Ovary (tissue), 9 donors: Measurements from ENCODE around the gene ISX. TPM values are rescaled to one million over a fixed set of nuclear protein-coding genes. Genes with fewer than 3 reads are reported as not detected.
"Not testable (repeated sequence)": the region's sequence is repeated elsewhere in the genome, so short reads cannot be mapped to it uniquely, and the experiment has no call there.

Experiments
- DNase-seq, 5 donors: peaks; one replicate each; pipeline ENCODE4 v3.0.0-alpha.2; 2019 to 2020
- H3K27ac ChIP-seq, 2 donors: fragments of 200-600 bp; one replicate each; pipeline versions ENCODE4 v1.5.1 to v1.8.0; 2019 to 2022
- H3K27me3 ChIP-seq: fragments of 200-600 bp; one replicate; pipeline ENCODE4 v1.8.0; 2022
- H3K36me3 ChIP-seq: fragments of 200-600 bp; sonication (generic); one replicate; pipeline ENCODE4 v1.5.1; 2019
- H3K4me1 ChIP-seq: one replicate; pipeline ENCODE4 v1.8.1; 2013; ENCODE audit warnings: mild to moderate bottlenecking, moderate library complexity; ENCODE audit not compliant: insufficient read depth
- H3K4me3 ChIP-seq: fragments of 200-600 bp; sonication (generic); one replicate; pipeline ENCODE4 v1.5.1; 2017
- H3K9me3 ChIP-seq, 2 donors: fragments of 200-600 bp in 1 of 2; sonication (generic) in 1 of 2; one replicate each; pipeline versions ENCODE4 v1.5.1 to v1.8.1; 2013 to 2019; ENCODE audit warnings: mild to moderate bottlenecking in 1 of 2, moderate library complexity in 1 of 2
- EP300 ChIP-seq: sonication (generic); formaldehyde crosslinking; IDR thresholded peaks from one replicate; pipeline ENCODE4 v1.6.1; 2017; ENCODE audit warnings: antibody characterized with exemption
- POLR2A ChIP-seq: fragments of 450-650 bp; IDR thresholded peaks from one replicate; pipeline ENCODE4 v1.6.1; 2017; ENCODE audit warnings: antibody characterized with exemption, mild to moderate bottlenecking, moderate library complexity
- WGBS, 3 donors: extraction: QIAGEN DNeasy Blood & Tissue Kit in 1 of 3; methylation state at CpG; one replicate each; pipeline versions ENCODE4 v1.1.5 to v1.1.7; 2013 to 2017; 5-methylcytosine and 5-hydroxymethylcytosine counted together
- intact Hi-C, 4 donors: fragments of 100-400 bp; cut with DNase I; formaldehyde crosslinking; loops; one replicate each; pipeline versions ENCODE4 v1.11.0 to v1.15.1; 2022 to 2023
- polyA plus RNA-seq, 2 donors: library from polyadenylated mRNA; stranded (reverse); fragments of 200-250 nt in 1 of 2; fragments of 350-450 nt in 1 of 2; fragmentation: Illumina TruSeq in 1 of 2; extraction: RNeasy Lipid Tissue Mini Kit (QIAGEN cat#74804) in 1 of 2; gene quantifications; one replicate each; pipeline ENCODE4 v1.2.3, GENCODE V29; 2013 to 2014
- total RNA-seq, 7 donors: library from RNA; depleted of rRNA in 2 of 7; stranded (reverse); fragments of >200 nt in 2 of 7; fragmentation: NEBNext Ultra II Directional in 3 of 7; extraction: Animal tissue kit (Norgen Biotek cat#: 25700) in 3 of 7; gene quantifications; one replicate each; pipeline versions ENCODE4 v1.1.0 to v1.2.4, GENCODE V29; 2016 to 2023
- TF ChIP-seq, protein P1 (sequence below), 3 donors: fragments of 450-650 bp in 2 of 3; fragments of 200-600 bp in 1 of 3; IDR thresholded peaks; one replicate each; pipeline versions ENCODE4 v1.5.1 to v1.8.0; 2016 to 2022; ENCODE audit warnings: antibody characterized with exemption in 3 of 3, mild to moderate bottlenecking in 1 of 3
- donor health status: DM: no; HTN: no; CAD: no; lungs with moderate emphysema.
- donor health status: DM: no; HTN: no; CAD: no.
- donor health status: Bipolar disorder and iron deficiency.
- donor health status: DM: yes; HTN: yes; CAD: no.
- donor health status: DM: no; HTN: no; CAD: no.
- donor health status: DM: yes; HTN: yes; CAD: no.

Gene ISX
- total and polyA plus RNA-seq, 9 donors = 0.12 TPM; not detected in 8

DNA sequence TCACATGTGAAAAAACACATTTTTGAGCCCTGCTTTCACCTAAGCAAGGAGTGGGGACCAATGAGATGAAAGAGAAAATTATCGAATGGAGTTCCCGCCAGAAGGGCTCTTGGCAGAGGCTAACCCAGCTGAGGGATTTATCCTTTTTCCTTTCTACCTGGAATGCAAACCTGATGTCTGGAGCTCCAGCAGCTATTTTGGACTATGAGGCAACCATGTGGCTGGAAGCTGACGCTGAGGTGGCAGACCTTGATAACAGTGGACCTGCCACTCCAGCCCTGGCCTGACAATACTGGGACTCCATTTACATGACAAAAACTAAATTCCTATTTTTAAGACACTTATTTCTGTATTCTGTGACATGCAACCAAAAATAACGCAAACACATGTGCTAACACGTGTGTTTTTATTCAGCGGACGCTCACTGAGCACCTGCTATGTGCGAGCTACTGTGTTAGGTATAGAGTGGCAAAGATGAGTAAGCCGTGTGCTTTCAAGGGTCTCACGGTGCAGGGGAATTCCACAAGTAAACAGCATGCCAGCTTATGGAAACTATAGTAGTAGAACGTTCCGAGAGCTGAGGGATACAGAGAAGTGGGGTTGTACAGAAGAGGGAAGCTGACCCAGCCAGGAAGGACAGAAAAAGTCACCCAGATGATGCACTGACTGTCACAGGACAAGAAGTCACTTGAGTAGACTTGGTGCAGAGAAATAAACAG lies 19.1 kb upstream of the ISX start:
- Histone ChIP-seq H3K4me3 (no peak overlapping the region), H3K27me3 (no peaks in the 10 kb centered on the region), H3K4me1 (no peaks in the 10 kb centered on the region), H3K27ac (no peak overlapping the region), H3K9me3 (no peaks in the 10 kb centered on the region), H3K36me3 (no peaks in the 10 kb centered on the region)
- DNase-seq = no peak
- WGBS, 3 donors = 92 to 96% (median 94%) methylated on average over 12 of the region's 12 CpGs
- intact Hi-C loops = no loop called here
- TF ChIP-seq POLR2A (no peak), EP300 (no peak)
- TF ChIP-seq, protein P1, sequence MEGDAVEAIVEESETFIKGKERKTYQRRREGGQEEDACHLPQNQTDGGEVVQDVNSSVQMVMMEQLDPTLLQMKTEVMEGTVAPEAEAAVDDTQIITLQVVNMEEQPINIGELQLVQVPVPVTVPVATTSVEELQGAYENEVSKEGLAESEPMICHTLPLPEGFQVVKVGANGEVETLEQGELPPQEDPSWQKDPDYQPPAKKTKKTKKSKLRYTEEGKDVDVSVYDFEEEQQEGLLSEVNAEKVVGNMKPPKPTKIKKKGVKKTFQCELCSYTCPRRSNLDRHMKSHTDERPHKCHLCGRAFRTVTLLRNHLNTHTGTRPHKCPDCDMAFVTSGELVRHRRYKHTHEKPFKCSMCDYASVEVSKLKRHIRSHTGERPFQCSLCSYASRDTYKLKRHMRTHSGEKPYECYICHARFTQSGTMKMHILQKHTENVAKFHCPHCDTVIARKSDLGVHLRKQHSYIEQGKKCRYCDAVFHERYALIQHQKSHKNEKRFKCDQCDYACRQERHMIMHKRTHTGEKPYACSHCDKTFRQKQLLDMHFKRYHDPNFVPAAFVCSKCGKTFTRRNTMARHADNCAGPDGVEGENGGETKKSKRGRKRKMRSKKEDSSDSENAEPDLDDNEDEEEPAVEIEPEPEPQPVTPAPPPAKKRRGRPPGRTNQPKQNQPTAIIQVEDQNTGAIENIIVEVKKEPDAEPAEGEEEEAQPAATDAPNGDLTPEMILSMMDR (IDR thresholded peaks at IDR 0.05) = no peak

DNA sequence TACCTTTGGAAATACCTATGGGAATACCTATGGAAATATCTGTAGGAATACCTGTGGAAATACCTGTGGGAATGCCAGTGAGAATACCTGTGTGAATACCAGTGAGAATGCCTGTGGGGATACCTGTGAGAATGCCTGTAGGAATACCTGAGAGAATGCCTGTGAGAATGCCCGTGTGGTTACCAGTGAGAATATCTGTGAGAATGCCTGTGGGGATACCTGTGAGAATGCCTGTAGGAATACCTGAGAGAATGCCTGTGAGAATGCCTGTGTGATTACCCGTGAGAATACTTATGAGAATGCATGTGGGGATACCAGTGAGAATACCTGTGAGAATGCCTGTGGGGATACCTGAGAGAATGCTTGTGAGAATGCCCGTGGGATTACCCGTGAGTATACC lies 15.9 kb upstream of the ISX start:
- 91 to 93% (median 93%) methylated on average over 4 of the region's 4 CpGs for WGBS, 3 donors
- H3K4me3 ChIP-seq, H3K36me3 ChIP-seq, DNase-seq, H3K4me1 ChIP-seq, H3K27me3 ChIP-seq, H3K9me3 ChIP-seq, H3K27ac ChIP-seq, intact Hi-C loops: not testable (repeated sequence)

GRCh38 chr22:35051013-35051535 lies 14.9 kb upstream of the ISX start:
- no peak for TF ChIP-seq POLR2A
- no peak for TF ChIP-seq EP300
- TF ChIP-seq, protein P1 (IDR thresholded peaks at IDR 0.05) = no peak
- Histone ChIP-seq H3K27ac (no peak overlapping the region), H3K4me3 (no peak overlapping the region), H3K36me3 (no peaks in the 10 kb centered on the region), H3K27me3 (no peaks in the 10 kb centered on the region), H3K4me1 (no peaks in the 10 kb centered on the region), H3K9me3 (no peaks in the 10 kb centered on the region)
- 59 to 72% (median 62%) methylated on average over 6 of the region's 6 CpGs for WGBS, 3 donors
- intact Hi-C loops = no loop called here
- no peak for DNase-seq

GRCh38 chr22:35051791-35052190 lies 14.2 kb upstream of the ISX start:
- no peak for DNase-seq
- intact Hi-C loops = no loop called here
- TF ChIP-seq, protein P1 (IDR thresholded peaks at IDR 0.05) = no peak
- TF ChIP-seq EP300 = no peak
- no peak for TF ChIP-seq POLR2A
- H3K4me3 ChIP-seq = no peak overlapping the region
- no peak overlapping the region for H3K27ac ChIP-seq
- no peaks in the 10 kb centered on the region for H3K4me1 ChIP-seq
- H3K36me3 ChIP-seq = no peaks in the 10 kb centered on the region
- H3K9me3 ChIP-seq = no peaks in the 10 kb centered on the region
- H3K27me3 ChIP-seq = no peaks in the 10 kb centered on the region

DNA sequence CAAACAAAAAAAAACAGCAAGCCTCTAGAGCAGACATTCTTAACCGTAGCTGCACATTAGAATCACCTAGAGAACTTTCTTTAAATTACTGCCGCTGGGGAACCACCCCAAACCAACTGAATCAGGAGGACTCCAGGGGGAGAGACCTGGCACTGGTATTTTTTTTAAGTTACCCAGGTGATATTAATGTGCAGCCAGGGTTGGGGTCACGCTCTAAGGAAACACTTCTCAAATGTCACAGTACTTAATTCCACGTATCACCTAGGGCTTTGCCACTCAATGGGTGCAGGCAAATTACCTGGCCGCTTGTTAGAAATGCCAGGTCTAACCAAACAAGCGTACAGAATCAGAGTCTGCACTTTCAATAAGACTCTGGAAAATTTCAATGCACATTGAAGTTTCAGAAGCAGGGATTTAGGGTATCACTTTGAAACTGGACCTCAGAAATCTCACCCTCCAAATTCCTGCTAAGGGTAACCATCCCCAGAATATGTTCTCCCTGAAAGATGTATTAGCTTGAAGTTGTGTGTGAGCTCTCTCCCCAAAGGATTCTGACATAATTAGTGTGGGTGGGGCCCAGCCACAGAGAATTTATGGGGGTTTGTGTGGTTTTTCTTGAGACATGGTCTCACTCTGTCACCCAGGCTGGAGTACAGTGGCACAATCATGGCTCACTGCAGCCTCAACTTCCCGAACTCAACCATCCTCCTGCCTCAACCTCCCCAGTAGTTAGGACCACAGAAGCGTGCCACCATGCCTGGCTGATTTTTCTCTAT lies 12.7 kb upstream of the ISX start:
- no peak for DNase-seq
- Histone ChIP-seq H3K4me3 (no peak overlapping the region), H3K4me1 (no peaks in the 10 kb centered on the region), H3K36me3 (no peaks in the 10 kb centered on the region), H3K27me3 (no peaks in the 10 kb centered on the region), H3K27ac (no peak overlapping the region), H3K9me3 (no peaks in the 10 kb centered on the region)
- no peak for TF ChIP-seq POLR2A
- TF ChIP-seq EP300 = no peak
- TF ChIP-seq, protein P1 (IDR thresholded peaks at IDR 0.05) = no peak
- intact Hi-C loops = no loop called here
- 68 to 82% (median 78%) methylated on average over 8 of the region's 8 CpGs for WGBS, 3 donors
